ENCODE data around the gene ASS1.

GRCh38 chr9:130447193-130447816 lies 2.5 kb downstream of the ASS1 start:
- TF ChIP-seq CTCF (IDR thresholded peaks at IDR 0.05) = no peak
- no peak for TF ChIP-seq SIN3A (IDR thresholded peaks at IDR 0.05; ENCODE audit: borderline replicate concordance, insufficient read depth, low read depth, low read length)
